GM21825 (cell line): ENCODE measurements around the gene LRBA.
"Not testable (repeated sequence)": the region's sequence is repeated elsewhere in the genome, so short reads cannot be mapped to it uniquely, and the experiment has no call there.

Source experiments
- ATAC-seq: cut with Tn5 transposase; IDR thresholded peaks from one replicate; pipeline ENCODE4 v1.9.1; 2021; ENCODE audit warnings: mild to moderate bottlenecking, moderate library complexity; ENCODE audit not compliant: unreplicated experiment

Gene LRBA

DNA sequence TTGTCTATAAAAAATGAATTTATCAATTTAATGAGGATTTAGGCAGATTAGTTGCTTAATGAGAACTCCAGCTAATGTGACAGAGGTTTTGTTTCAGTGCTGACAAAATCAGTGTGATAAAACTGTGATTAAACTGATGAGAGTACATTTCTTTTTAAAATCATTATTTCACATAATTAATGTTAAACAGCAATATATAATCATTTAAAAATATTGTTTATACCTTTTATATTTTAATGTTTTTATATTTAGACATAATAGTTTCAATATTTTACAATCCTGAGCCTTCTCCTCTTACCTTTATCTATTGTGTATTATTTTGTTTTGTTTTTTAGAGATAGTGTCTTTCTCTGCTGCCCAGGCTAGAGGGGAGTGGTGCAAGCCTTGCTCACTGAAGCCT, 480.3 kb downstream of the LRBA start:
- no peak for ATAC-seq

- no peak for ATAC-seq
Observed at GRCh38 chr4:150533673-150534072, 481.4 kb downstream of the LRBA start.

- no peak for ATAC-seq
Observed at GRCh38 chr4:150525321-150525868, 489.7 kb downstream of the LRBA start.

GRCh38 chr4:150518559-150518958, 496.5 kb downstream of the LRBA start:
- no peak for ATAC-seq

DNA sequence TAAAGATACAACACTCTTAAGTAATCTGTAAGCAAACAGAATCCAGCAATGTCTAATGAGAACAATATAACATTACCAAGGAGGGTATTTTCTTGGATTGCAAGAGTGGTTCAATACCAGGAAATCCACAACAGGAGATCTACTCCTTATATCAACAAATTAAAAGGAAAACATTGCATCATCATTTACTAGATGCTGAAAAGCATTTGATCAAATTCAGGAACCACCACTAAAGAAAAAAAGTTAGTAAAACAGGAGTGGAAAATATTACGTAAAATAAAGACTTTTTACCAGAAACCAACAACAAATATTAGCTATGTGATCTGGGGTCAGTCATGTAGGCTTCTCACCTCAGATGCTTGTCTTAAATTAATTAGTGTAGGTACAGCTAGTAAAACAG, 499.9 kb downstream of the LRBA start:
- ATAC-seq = no peak

DNA sequence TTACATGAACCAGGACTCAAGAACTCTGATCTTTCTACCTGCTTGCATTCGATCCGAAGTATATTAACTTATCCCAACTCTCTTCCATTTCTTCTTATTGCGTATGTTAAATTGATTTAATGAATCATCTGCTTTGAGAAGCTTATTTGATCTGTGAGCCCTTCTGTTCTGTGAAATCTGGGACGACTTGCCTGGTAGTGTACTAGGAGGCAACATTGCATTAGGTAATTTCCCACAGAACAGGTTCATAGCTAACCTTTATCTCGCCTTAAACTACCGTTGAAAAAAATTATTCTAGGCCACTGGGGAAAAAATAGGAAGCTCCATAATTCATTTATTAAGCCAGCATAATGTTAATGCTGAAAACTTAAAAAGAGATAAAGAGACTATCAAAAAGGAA, 500.4 kb downstream of the LRBA start:
- ATAC-seq = no peak

- ATAC-seq = no peak
Observed at GRCh38 chr4:150510176-150510865, 504.8 kb downstream of the LRBA start.

DNA sequence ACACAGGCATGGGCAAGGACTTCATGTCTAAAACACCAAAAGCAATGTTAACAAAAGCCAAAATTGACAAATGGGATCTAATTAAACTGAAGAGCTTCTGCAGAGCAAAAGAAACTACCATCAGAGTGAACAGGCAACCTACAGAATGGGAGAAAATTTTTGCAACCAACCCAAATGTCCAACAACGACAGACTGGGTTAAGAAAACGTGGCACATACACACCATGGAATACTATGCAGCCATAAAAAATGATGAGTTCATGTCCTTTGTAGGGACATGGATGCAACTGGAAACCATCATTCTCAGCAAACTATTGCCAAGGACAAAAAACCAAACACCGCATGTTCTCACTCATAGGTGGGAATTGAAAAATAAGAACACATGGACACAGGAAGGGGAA, 507.4 kb downstream of the LRBA start:
- not testable (repeated sequence) for ATAC-seq

DNA sequence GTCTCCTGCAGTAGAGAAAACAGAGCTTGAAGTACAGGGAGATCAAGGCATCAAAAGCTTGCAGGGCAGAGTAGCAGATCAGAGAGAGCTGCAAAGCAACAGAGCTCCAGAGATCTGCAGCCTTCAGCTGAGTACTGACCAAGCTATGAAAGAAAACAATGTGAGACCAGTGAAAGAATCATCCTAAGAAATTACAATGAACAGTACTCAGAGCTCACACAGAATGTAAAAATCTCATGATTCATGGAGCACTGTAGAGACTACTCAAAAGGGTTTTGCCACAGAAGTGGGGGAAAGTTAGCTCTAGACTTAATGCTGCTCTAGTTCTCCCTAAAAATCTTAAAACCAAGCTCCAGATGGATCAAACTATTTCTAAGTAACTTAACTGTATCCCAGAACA, 513.1 kb downstream of the LRBA start:
- ATAC-seq = no peak

DNA sequence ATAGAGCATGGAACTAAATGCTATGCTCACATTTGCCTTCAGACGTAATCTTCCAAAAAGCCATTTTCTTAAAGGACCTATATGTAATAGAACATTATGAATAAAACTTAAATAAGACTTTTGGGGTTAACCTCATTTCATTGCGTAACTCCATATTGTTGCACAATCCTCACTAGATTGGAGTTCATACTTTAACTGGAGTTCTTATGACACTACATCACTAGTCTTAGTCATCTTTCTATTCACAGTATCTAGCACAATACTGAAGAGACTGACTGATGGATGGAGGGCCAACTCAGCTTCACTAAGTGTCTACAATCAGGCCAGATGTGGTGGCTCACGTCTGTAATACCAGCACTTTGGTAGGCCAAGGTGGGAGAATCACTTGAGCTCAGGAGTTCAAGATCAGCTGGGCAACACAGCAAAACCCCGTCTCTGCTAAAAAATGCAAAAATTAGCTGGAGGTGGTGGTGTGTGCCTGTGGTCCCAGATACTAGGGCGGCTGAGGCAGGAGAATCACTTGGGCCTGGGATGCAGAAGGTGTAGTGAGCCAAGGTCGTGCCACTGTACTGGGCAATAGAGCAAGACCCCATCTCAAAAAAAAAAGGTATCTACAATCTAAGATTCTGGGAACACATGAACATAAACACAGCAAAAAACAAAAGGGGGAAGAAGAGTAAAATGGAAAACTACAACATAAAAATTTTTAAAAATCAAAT, 513.9 kb downstream of the LRBA start:
- ATAC-seq = no peak

- ATAC-seq = no peak
Observed at GRCh38 chr4:150497612-150498011, 517.5 kb downstream of the LRBA start.

DNA sequence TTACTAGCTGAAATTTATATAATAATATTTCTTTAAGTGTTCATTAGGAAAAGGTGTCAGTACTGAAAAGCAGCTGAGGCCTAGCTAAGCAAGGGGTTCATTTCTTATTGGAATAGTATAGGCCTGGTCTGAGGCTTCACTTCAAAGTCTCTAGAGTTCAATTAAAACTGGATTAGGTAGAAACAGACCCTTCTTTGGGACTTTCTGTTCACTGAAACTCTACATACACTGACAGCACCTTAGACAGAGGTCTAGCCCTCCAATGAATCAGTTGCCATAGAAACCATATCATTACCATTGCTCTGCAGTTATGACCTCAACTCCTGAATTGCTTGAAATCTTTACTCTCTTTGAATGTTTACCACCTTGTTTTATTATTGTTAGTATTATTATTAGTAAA, 519.5 kb downstream of the LRBA start:
- ATAC-seq = no peak

DNA sequence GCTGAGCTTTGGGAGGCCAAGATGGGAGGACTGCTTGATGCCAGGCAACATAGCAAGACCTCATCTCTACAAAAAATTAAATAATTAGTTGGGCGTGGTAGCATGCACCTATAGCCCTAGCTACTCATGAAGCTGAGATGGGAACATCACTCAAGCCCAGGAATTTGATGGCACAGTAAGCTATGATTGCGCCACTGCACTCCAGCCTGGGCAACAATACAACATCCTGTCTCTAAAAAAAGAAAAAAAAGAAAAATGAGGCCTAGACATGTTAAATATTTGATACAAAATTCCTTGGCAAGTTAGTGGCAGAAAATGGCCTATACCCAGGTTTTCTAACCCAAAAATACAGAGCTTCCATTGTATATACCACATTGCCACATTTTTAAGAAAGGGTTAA, 521.2 kb downstream of the LRBA start:
- no peak for ATAC-seq

DNA sequence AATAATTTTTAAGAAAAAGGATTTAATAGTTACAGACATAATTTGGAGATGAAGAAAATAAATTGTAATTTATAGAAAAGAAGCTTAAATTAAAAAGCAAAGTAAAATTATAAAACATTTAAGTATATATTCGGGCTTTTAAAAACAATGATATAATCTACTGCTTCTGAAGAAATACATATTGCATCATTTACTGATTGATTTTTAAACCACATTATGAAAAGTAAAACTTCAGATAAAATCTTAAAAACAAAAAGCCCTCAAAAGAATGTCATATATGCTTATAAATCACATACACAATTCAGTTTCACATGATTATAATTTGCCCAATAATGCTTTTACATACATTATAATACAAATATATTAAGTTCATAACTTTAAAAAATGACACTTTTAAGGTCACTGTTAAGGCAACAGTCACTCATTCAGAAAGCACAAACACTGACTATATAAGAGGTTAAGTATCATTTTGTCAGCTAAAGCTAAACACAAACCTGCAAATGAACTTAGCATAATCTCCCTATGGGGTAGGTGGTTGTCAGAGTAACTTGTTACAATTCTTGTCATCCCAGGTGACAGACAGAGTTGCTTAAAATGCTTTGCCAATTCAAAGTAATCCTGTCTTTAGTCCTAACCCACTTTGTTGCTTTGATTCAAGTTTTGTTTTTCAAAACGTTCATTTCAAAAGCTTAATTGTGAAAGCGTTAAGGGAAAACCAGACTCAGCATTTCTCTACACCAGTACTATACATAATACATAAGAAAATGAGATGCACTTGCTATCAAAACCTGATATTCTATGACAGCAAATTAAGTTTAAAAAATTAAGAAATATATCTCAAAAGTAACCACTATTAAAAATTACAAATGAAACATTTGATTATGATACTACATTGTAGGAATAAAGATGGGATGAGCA, 523.7 kb downstream of the LRBA start:
- ATAC-seq = no peak

- no peak for ATAC-seq
Observed at GRCh38 chr4:150482581-150482980, 532.5 kb downstream of the LRBA start.

DNA sequence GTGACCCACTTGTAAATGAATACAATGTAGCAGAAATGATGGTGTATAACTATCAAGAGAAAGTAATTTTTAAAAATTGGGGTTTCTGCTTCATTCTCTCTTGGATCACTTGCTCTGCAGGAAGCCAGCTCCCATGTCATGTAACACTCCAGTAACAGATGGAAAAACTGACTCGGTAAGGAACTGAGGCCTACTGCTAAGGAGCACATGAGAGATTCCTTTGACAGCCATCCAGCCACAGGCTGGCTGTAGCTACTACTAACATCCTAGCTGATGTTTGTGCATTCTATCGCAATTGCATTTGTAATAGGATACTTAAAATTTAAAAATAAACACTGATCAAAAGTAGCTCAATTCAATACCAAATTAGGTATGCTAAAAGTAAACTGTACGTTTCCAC, 535.4 kb downstream of the LRBA start:
- ATAC-seq = no peak

GRCh38 chr4:150477869-150478268, 537.2 kb downstream of the LRBA start:
- ATAC-seq = no peak

- ATAC-seq = no peak
Observed at GRCh38 chr4:150476776-150477175, 538.3 kb downstream of the LRBA start.

GRCh38 chr4:150475763-150476162, 539.3 kb downstream of the LRBA start:
- no peak for ATAC-seq

- no peak for ATAC-seq
Observed at GRCh38 chr4:150464523-150464922, 550.6 kb downstream of the LRBA start.

- no peak for ATAC-seq
Observed at GRCh38 chr4:150462743-150463142, 552.3 kb downstream of the LRBA start.
